Stimulated activated CD8-positive, alpha-beta memory T cell treated with anti-CD3 and anti-CD28 coated beads, Interleukin-7, amount 100 ng/mL, for 48 hours (primary cell): ENCODE data around the gene PPIP5K2.
A peak's percentile ranks its signal among the peaks of the same experiment; 100 is the strongest.

ENCODE experiments used
- DNase-seq, 2 donors: peaks; one replicate each; pipeline ENCODE4 v3.0.0-alpha.2; 2020; ENCODE audit warnings: low read depth in 1 of 2; ENCODE audit errors: extremely low read depth in 1 of 2

Gene PPIP5K2

DNA sequence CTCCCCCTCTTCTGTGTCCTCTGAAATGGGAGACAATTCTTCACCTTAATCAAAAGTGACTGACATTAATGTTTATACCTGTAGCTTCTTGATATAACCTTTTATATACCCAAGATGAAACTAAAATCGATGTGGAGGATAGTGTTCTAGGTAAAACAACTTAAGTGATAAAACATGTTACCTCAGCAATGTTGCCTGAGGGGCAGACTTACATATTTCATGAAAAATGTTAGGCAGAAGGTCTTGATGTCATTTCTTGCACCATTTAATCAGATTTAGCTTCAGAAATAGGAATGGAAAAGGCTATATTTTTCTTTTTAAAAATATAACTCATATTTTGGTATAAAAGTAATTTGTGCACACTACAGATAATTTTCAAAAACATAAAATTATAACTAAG is 115.8 kb downstream of the PPIP5K2 start:
- no peak for DNase-seq

DNA sequence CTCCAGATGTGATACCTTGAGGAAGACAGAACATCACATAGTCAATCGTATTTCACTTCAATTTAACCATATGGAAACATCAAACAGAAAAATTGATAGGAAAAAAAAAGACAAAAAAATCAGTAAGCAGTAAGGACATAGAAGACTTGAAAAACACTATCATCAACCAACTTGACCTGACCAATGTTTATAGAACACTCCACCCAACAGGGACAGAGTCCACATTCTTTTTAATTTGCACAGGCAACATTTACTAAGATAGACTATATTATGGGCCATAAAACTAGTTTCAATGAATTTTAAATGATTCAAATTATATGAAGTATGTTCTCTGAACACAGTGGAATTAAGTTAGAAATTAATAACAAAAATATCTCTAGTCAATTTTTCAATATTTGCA is 117.7 kb downstream of the PPIP5K2 start:
- no peak for DNase-seq

DNA sequence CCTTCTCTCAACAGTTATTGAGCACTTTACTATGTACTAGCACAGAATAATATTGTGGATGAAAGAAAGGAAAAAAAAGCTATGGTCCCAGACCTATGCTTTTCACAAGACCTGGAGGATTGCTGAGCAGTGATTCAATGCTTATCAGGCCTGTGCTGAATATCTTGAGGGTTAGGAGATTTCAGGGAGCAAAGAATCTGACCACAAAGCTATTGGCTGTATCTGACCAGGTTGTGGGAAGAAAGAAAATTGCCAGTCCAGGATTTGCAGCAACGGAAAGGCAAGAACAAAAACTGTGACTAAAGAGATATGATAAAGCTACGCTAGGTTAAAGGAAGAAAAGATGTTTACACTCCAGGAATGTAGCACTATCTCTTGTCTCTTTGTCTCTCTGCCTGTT is 123.6 kb downstream of the PPIP5K2 start:
- no peak for DNase-seq

DNA sequence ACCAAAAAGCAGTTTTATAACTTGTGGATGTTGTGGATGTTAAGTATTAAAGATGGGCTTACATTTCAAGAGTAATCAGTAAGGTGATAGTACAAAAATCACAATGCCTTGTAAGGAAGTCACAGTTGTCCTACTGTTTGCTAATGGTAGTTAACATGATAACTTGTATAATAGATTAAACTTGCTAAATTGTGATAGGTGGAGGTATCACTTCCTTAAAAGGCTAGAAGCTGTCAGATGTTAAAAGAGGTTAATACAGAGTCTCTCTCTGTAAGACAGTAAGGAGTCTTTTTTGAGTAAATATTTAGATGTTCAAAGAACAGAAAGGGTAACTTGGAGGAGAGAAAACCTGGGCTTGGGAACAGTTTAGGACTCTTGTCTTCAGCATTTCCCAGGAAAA is 124.3 kb downstream of the PPIP5K2 start:
- no peak for DNase-seq

DNA sequence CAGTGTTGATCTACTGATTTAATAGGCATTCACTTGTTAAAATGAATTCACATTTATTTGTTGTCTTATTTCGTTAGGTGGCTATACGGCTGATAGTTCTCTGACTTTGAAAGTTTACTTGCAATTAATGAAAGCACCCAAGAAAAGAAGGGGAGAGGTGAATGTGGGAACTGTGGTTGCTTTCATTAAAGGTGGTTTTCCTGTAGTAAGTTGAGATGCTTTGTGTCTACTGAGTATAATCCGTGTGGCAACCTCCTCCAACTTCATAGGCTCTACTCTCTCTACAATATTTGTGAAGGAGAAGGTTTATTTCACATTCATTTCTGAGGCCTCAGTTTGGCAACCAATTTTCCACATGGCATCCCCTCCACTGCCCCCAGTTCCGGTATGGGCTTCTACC is 125.7 kb downstream of the PPIP5K2 start:
- DNase-seq, result no peak

DNA sequence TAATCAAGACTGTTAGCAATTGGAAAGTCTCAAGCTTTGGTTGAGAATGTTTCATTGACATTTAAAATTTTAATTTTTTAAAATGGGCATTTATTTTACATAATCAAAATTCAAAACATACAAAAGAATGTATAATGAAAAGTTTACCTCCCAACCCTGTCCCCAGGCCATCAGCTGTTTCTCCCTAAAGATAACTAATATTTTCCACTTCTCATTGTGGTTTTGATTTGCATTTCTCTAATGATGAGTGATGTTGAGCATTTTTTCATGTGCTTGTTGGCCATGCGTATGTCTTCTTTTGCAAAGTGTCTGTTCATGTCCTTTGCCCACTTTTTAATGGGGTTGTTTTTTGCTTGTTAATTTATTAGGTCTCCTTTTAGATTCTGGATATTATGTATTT is 127.0 kb downstream of the PPIP5K2 start:
- DNase-seq, result no peak

DNA sequence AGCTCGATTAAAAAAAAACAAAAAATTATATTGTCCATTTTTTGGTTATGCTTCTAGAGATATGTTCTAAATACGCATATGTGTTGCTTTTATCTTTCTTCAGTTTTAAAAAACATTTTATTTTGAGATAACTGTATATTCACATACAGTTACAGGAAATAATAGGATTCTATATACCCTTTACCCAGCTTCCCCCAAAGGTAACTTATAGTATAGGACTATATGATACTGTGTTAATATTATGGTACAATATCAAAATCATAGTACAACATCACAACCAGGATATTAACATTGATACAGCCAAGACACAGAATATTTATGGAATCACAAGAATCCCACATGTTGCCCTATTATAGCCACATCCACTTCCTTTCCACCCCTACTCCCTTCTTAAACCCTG is 129.0 kb downstream of the PPIP5K2 start:
- DNase-seq, result no peak

DNA sequence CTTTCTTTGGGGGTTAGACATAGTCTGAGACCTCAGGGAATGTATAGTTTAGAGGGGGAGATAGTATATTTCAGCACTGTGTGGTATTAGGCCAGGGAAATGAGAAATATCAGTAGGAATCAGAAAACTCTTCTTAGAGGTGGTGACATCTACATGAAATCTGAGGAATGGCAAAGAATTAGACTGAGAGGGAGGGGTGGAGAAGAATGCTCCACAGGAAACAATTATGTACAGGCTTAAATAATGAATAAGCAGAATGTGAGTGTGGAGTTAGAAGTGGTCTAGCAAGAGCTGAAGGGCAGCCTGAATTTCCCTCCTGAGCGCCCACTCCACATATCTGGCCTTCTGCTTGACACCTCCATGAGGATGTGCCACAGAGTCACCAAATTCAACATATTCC is 134.8 kb downstream of the PPIP5K2 start:
- DNase-seq, result no peak

DNA sequence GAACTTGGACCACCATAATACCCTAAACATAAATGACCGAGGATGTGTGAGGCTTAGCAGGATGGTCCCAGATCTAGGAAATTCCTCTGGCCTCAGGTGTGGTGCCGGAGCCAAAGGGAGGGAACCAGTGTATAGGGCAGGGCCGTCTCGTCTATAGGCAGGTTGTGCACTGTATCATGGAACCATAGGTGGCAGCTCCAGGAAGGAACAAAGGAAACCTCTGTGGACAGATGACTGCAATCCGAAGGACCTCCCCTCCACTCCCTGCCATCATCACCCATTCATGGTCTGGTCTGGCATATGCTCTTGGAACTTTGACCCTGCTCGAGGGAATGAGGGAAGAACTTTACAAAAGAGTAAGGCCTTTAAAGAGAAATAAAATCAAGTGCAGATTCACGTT is 135.6 kb downstream of the PPIP5K2 start:
- DNase-seq, result no peak

DNA sequence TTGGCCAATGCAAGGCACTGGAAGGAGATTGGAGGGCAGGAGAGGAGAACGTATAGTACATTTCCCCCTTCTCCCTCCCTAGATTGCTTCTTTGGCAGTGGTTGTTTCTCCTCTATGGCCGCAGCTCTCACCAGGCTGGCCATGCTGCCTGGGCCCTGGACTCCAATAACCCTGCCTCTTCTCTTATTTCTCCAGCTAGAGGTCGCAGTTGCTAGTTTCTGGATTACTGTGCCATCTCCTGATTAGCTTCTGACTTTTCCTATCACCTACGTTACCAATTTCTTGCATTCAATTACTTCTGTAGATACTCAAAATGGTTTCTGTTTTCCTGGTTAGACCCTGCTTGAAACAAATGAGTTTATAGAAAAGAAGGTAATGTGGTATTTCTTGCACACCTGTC is 136.1 kb downstream of the PPIP5K2 start:
- DNase-seq, result no peak

DNA sequence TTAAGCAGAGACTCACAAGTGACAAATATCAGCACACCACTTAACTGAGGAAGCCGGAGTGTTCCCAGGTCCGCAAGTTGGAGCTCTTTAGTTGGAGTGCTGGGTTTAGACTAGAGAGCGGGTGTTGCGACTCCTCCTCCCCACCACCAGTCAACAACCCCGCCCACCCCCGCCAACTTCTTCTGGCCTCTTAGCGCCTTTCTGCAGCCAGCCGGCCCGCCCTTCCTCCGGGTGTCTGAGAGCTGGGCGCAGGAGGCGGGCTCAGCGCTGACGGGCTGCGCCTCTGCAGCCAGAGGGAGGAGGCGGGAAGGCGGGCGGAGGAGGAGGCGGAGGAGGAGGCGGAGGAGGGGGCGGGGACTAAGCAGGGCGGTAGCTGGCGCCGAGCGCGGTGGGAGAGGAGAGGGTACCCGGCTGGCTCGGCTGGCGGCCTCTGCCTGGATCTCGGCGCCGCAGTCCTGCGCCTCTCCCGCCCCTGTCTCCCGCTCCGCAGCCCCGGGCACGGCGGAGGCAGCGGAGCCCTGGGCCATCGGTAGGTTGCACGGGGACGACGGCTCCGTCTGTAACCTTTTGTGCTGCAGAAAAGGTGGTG is 138.4 kb downstream of the PPIP5K2 start, which contains the start of gene MACIR:
TSS of gene MACIR (plus strand) at position 396 of the 589 bp plus-strand sequence. CDS start 17,157 bp downstream, outside the sequence.
- peak; percentile 88 to 90 for DNase-seq

DNA sequence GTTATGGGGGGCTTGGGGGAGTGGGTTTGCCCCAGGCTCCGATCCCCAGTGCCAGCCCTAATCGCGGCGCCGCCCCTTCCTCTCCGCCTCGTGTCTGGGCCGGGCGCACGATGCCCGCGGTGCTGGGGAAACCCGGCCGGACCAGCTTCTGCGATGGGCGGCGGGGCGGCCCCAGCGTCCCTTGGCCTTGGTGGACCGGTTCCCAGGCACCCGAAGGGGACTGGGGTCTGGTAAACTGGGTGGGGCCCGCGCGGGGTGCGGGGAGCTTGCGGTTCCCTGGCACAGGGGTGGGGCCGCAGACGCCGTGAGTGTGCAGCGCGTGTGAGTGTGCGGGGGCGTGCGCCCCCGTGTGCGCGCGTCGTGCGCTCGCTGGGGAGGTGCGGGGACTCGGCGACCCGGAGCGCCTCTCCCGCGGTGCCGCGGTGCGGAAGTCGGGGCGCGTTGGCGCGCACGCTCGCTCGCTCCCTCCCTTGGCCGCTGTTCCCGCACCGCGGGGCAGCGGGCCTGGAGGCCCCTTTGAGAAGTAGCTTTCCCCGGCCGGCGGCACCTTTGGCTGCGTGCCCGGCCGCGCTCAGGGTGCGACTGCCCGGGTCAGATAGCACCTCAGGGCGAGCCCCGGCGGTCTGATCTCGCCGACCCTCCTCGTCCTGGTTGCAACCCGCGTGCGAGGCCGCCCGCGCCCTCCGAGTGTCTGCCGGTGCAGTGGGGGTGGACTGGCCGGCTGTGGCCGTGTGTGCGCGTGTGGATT is 139.0 kb downstream of the PPIP5K2 start:
- DNase-seq, result peak; percentile 21 to 39

DNA sequence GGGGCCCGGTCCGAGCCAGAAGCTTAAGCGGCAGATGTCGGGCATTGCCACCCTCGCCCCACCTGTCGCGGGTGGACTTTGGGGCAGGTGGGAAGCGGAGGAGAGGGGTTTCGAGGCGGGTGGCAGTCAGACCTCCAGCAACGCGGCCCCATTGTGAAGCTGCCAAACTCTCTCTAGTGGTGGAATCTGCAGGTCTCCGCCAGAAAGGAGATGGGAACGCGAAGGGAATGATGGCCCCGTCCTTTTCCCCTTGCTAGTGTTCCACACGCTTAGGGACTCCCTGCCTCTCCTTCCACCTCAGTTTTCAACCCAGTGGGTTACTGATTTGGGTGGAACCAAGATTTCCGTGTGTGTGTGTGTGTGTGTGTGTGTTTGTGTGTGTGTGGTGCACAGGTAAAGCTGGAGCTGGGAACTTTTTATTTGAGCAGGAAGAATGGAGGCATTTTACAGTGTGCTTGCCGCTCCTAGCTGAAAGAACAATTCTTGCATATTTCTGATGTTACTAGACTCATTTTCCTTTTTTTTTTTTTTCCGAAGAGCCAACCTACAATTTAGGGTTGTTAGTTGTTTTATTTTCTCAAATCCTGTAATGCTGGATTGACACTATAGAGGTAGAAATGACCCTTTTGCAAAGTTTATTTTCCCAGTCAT is 139.7 kb downstream of the PPIP5K2 start:
- DNase-seq, result peak in 1 of 2 donors; percentile 3

DNA sequence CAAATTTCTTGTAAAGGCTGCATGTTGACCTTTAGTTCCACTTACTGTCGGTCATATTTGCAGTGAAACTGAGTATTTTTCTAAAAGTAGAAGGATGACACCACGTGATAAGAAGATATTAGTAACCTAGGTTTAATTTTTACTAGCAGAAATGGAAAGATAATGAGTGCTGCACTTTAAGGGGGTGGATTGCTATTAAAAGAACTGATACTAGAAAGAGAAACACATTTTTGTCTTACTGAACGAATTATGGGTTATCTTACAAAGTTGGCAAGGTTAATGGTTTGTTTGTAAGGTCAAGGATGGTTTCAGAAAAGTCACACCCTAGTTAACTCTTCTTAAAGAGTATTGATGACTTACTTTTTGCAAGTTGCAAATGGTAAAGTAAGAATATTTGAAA is 140.8 kb downstream of the PPIP5K2 start:
- DNase-seq, result no peak
